ENCODE results near the gene MLF2. TPM values are rescaled to one million over a fixed set of nuclear protein-coding genes. Genes with fewer than 3 reads are reported as not detected.

MLF2 gene
- total RNA-seq, 2 experiments from 2014 or later, result 90.7 to 95.4 TPM

DNA sequence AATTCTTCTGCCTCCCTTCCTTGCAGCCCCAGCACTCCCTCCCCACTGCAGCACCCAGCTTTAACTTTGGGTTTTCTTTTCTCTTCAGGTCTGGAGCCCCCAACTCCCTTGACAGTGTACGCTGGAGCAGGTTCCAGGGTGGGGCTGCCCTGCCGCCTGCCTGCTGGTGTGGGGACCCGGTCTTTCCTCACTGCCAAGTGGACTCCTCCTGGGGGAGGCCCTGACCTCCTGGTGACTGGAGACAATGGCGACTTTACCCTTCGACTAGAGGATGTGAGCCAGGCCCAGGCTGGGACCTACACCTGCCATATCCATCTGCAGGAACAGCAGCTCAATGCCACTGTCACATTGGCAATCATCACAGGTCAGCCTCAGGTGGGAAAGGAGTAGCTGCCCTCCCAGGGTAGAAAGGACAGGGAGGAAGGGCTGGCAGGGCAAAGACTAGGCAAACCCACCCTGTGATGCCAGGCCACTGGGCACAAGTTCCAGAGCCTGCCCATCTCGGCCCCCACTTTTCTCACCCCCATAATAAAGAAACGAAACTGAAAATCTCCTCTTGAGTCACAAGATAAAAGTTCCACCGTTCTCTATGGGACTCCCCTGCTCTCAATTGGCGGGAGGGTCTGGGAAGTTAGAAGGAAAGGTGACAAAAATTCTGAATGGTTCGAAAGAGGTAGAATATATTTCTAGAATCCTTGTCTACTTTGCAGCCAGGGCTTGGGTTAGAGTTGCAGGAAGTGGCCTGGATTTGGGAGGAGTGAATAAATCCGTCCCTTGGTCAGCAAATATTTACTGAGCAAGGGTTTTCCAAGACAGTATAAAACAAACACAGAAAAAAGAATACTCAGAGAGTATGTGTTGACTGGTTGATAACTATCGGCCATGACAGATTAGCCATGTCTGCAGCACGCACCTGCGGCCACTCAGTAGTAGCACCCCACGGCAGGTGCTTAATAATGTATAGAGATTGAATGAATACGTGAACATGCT lies 22.5 kb upstream of the MLF2 start:
- POLR2A ChIA-PET, result no interaction called here
- H3K36me3 Mint-ChIP-seq (ENCODE audit: low read depth), result peaks cover 2% of the 10 kb centered on the region
- CTCF ChIA-PET, result interaction anchor here (1.2 to 14.2 kb wide), 4 partner anchors 7 to 62 kb away, joined by 3 to 120 read pairs (median 11); partner anchors contain the start of genes MLF2 and PTMS
- DNase-seq, result no peak
- H3K9me3 Mint-ChIP-seq, result no peaks in the 10 kb centered on the region
- peaks cover 75% of the 10 kb centered on the region for H3K4me1 Mint-ChIP-seq
- H3K4me3 Mint-ChIP-seq, result peak overlapping the region; percentile 50
- peak overlapping the region; percentile 65 for H3K27ac Mint-ChIP-seq
- peaks cover 5% of the 10 kb centered on the region for H3K27me3 Mint-ChIP-seq

DNA sequence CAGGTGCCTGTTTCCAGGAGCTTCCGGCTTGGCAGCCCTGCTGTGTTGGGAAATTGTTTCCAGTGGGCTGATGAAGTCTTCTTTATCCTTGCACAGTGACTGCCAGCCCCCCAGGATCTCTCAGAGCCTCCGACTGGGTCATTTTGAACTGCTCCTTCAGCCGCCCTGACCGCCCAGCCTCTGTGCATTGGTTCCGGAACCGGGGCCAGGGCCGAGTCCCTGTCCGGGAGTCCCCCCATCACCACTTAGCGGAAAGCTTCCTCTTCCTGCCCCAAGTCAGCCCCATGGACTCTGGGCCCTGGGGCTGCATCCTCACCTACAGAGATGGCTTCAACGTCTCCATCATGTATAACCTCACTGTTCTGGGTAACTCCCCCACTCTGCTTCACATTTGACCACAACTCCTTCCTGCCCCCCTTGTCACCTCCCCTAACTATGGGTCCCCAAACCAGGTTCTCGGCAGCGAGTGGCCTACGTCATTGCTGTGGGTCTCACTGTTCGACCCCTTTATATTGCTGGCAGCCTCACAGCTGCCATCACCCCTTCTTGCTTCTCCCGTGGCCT lies 21.6 kb upstream of the MLF2 start:
- peaks cover 66% of the 10 kb centered on the region for H3K4me1 Mint-ChIP-seq
- no peak for DNase-seq
- CTCF ChIA-PET, result interaction anchor here (1.1 to 14.2 kb wide), 7 partner anchors 7 to 78 kb away, joined by 3 to 120 read pairs (median 5); partner anchors contain the start of genes MLF2 and PTMS
- H3K27me3 Mint-ChIP-seq, result peaks cover 5% of the 10 kb centered on the region
- peak overlapping the region; percentile 50 for H3K4me3 Mint-ChIP-seq
- H3K36me3 Mint-ChIP-seq (ENCODE audit: low read depth), result peaks cover 2% of the 10 kb centered on the region
- H3K27ac Mint-ChIP-seq, result peak overlapping the region; percentile 65
- no peaks in the 10 kb centered on the region for H3K9me3 Mint-ChIP-seq
- POLR2A ChIA-PET, result no interaction called here

DNA sequence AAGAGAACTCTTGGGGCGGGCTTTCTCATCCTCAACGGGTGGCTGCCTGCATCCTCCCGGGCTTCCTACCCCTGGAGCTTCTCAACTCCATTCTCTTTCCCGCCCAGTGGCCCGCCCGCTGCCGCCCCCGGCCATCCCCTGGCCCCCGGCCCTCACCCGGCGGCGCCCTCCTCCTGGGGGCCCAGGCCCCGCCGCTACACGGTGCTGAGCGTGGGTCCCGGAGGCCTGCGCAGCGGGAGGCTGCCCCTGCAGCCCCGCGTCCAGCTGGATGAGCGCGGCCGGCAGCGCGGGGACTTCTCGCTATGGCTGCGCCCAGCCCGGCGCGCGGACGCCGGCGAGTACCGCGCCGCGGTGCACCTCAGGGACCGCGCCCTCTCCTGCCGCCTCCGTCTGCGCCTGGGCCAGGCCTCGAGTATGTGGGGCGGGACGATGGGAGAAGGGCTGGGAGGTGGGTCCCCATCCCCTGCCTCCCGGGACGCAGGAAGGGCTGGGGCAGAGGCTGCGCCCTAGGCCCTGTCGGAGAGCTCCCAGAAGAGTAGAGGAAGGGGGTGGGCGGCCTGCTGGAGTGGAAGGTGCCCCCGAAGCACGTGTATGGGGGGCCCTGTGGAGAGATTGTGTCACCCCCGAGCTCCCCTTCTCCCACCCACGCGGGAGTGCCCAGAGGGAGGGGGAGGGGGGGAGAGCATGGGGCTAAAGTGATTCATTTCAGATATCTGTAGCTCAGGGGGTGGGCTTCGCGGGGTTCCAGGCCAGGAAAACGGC lies 20.8 kb upstream of the MLF2 start:
- no peak for DNase-seq
- Mint-ChIP-seq H3K9me3 (no peaks in the 10 kb centered on the region), H3K4me1 (peaks cover 61% of the 10 kb centered on the region), H3K4me3 (peak overlapping the region; percentile 72), H3K27ac (peak overlapping the region; percentile 80), H3K27me3 (peaks cover 8% of the 10 kb centered on the region), H3K36me3 (ENCODE audit: low read depth) (peaks cover 2% of the 10 kb centered on the region)
- CTCF ChIA-PET, result interaction anchor here (1.1 to 14.2 kb wide), 6 partner anchors 6 to 79 kb away, joined by 3 to 120 read pairs (median 7); partner anchors contain the start of genes MLF2 and PTMS
- POLR2A ChIA-PET, result no interaction called here

DNA sequence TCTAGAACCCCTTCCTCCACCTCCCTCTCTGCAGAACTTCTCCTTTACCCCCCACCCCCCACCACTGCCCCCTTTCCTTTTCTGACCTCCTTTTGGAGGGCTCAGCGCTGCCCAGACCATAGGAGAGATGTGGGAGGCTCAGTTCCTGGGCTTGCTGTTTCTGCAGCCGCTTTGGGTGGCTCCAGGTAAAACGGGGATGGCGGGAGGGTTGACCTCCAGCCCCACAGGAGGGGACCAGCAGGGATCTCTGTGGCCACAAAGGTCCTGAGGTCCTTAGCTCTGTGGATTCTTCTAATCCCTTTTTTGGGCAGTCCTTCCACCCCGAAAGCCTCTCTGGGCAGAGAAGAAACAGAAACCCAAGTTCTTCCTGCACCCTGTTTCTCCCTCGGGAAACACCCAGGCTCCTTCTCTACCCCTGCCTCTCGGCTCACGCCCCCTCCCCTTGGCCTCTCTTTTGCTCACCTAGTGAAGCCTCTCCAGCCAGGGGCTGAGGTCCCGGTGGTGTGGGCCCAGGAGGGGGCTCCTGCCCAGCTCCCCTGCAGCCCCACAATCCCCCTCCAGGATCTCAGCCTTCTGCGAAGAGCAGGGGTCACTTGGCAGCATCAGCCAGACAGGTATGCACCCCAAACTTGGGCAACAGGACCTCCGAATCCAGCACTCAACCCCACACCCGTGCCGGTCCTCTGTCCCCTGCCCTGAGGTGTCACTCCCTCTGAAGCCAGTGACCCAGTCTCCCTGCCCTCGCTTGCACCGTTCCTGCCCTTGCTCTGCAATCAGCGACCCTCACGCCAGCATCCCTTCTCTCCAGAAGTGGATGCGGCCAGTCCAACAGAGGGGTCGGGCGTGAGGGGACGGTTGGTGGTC lies 20.0 kb upstream of the MLF2 start:
- peaks cover 15% of the 10 kb centered on the region for H3K27me3 Mint-ChIP-seq
- CTCF ChIA-PET, result interaction anchor here (0.7 to 8.8 kb wide), 5 partner anchors 10 to 80 kb away, joined by 3 to 77 read pairs (median 5); partner anchors contain the start of gene MLF2
- peak overlapping the region; percentile 72 for H3K4me3 Mint-ChIP-seq
- DNase-seq, result no peak
- no peaks in the 10 kb centered on the region for H3K9me3 Mint-ChIP-seq
- peaks cover 2% of the 10 kb centered on the region for H3K36me3 Mint-ChIP-seq (ENCODE audit: low read depth)
- POLR2A ChIA-PET, result no interaction called here
- peak overlapping the region; percentile 80 for H3K27ac Mint-ChIP-seq
- peaks cover 61% of the 10 kb centered on the region for H3K4me1 Mint-ChIP-seq

DNA sequence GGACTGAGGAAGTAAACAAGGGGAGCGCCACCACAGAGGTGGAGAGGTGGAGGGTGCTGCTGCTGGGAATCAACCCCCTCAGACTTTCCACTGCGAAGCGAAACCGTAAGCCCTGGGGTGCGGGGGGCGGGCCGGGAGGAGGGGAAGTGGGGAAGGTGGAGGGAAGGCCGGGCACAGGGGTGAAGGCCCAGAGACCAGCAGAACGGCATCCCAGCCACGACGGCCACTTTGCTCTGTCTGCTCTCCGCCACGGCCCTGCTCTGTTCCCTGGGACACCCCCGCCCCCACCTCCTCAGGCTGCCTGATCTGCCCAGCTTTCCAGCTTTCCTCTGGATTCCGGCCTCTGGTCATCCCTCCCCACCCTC lies 19.4 kb upstream of the MLF2 start, which contains the start of gene LAG3:
Gene LAG3, plus strand, starts transcription at position 190 of the 365 bp plus-strand sequence. CDS start 333 bp downstream, outside the sequence.
- peak; percentile 50 for DNase-seq
- ChIA-PET CTCF (interaction anchor here (1.0 to 8.8 kb wide), 4 partner anchors 8 to 20 kb away, joined by 3 to 77 read pairs (median 6); partner anchors contain the start of gene MLF2), POLR2A (no interaction called here)
- peaks cover 20% of the 10 kb centered on the region for H3K27me3 Mint-ChIP-seq
- peak within 1 kb of the TSS; percentile 80 for H3K27ac Mint-ChIP-seq
- H3K4me3 Mint-ChIP-seq, result peak within 1 kb of the TSS; percentile 72
- H3K36me3 Mint-ChIP-seq (ENCODE audit: low read depth), result peaks cover 2% of the 10 kb centered on the region
- H3K9me3 Mint-ChIP-seq, result no peaks in the 10 kb centered on the region
- H3K4me1 Mint-ChIP-seq, result peaks cover 66% of the 10 kb centered on the region

DNA sequence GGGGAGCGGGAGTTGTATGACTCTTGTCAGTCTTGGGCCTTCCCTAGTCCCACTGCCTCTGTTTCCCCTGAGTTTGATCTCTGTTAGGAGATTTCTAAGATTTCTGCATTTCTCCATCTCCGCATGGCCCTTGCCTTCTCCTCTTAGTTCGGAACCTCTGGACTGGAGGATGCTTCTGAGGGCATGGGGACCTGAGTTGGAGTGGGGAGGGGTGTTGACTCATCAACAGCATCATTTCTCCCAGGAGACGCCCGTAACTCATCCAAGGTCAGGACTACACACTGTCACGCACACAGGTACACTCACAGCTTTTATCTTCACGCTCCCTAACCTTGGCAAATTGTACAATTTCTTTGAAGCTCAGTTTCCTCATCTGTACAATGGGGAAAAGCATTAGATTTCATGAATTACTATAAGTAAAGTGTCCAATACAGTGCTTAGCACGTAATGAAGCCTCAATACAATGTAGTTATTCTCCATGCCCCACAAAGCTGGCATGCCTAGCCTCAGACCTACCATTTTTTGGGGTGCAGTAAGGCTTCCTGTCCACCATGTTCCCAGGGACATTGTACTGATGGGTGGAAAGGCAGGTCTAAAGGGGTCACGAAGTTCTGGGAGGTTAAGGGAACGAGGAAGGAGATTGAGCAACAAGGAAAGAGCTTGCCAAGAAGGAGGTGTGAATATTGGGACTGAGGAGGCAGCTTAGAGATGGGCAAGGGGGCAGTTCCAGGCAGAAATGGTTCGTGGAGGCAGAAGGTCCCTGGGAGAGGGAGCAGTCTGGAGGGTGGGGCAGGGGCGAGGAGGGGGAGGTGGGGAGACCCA lies 18.8 kb upstream of the MLF2 start:
- DNase-seq, result no peak
- peaks cover 24% of the 10 kb centered on the region for H3K27me3 Mint-ChIP-seq
- H3K36me3 Mint-ChIP-seq (ENCODE audit: low read depth), result peaks cover 2% of the 10 kb centered on the region

DNA sequence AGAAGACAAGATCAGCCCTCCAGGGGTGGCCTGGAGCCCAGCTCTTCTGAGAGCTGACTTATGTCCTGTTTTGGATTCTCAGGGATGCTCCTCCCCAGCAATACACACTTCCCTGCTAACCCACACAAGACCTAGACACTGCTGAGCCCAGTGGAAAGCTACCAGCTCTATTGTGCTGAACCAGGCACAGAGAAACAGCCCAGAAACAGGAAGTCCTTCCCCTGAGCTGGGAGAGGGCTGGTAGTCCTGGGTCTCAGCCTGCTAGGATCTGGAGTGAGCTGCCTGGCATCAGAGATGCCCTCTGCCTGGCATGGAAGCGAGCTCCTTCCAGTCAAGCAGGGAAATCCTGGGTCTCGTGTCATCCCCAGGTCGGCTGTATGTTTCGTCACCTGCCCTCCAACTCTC lies 18.2 kb upstream of the MLF2 start:
- Mint-ChIP-seq H3K4me3 (no peak overlapping the region), H3K27me3 (peaks cover 23% of the 10 kb centered on the region), H3K36me3 (ENCODE audit: low read depth) (peaks cover under 1% of the 10 kb centered on the region), H3K27ac (no peak overlapping the region), H3K9me3 (no peaks in the 10 kb centered on the region), H3K4me1 (peaks cover 68% of the 10 kb centered on the region)
- POLR2A ChIA-PET, result interaction anchor here (0.7 kb wide), 1 partner anchor 9 kb away, joined by 7 read pairs; no protein-coding TSS in a partner anchor
- no peak for DNase-seq
- CTCF ChIA-PET, result interaction anchor here (0.8 to 8.8 kb wide), 9 partner anchors 9 to 58 kb away, joined by 3 to 77 read pairs (median 5); partner anchors contain the start of genes CD4, COPS7A and MLF2

More for the DNA sequence above, 18.8 kb upstream of the MLF2 start:
- Mint-ChIP-seq H3K9me3 (no peaks in the 10 kb centered on the region), H3K4me3 (peak overlapping the region; percentile 56), H3K27ac (peak overlapping the region; percentile 80), H3K4me1 (peaks cover 70% of the 10 kb centered on the region)
- ChIA-PET POLR2A (interaction anchor here (0.6 kb wide), 1 partner anchor 234 kb away, joined by 3 read pairs; no protein-coding TSS in a partner anchor), CTCF (interaction anchor here (0.6 to 8.8 kb wide), 9 partner anchors 8 to 176 kb away, joined by 3 to 77 read pairs (median 5); partner anchors contain the start of genes CD4 and MLF2)

DNA sequence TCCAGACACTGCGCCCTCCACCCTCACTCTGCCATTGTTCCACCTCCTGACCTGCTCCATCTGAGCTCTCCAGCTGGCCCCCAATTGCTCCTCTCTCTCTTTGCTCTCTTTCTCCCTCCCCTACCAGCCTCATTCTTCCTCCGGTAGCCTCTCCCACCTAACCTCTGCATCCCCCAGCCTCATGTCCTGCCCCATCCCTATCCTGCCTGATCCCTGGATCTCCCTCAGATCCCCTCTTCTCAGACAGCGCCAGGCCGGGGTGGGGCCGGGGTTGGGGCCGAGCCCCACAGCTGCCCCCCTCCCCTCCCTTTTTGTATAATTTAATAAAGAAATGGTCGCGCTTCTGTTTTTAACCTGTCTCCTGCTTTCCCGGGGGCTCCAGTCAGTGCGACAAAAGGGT lies 17.7 kb upstream of the MLF2 start:
- POLR2A ChIA-PET, result interaction anchor here (0.7 kb wide), 1 partner anchor 9 kb away, joined by 7 read pairs; no protein-coding TSS in a partner anchor
- Mint-ChIP-seq H3K36me3 (ENCODE audit: low read depth) (no peaks in the 10 kb centered on the region), H3K27me3 (peaks cover 27% of the 10 kb centered on the region), H3K4me3 (no peak overlapping the region), H3K9me3 (no peaks in the 10 kb centered on the region), H3K4me1 (peaks cover 69% of the 10 kb centered on the region), H3K27ac (no peak overlapping the region)
- DNase-seq, result no peak
- CTCF ChIA-PET, result interaction anchor here (0.8 to 8.8 kb wide), 8 partner anchors 10 to 58 kb away, joined by 3 to 77 read pairs (median 4); partner anchors contain the start of genes CD4, COPS7A and MLF2

DNA sequence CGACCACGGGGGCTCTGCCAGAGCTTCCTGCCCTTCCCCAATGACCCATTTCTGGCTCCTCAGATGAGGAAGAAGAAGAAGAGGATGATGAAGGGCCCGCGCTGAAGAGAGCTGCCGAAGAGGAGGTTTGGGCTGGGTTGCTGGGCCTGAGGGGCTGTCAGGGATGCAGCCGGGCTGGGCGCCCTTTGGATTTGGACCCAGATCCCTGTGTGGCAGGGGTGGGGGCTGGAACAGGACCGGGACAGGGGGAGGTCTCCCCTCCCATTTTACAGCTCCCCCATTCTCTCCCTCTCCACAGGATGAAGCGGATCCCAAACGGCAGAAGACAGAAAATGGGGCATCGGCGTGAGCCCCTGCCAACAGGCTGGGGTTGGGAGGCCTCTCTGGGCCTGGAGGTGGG lies 17.2 kb upstream of the MLF2 start:
- peaks cover 69% of the 10 kb centered on the region for H3K4me1 Mint-ChIP-seq
- no peak for DNase-seq
- H3K9me3 Mint-ChIP-seq, result no peaks in the 10 kb centered on the region
- no peak overlapping the region for H3K4me3 Mint-ChIP-seq
- CTCF ChIA-PET, result interaction anchor here (1.1 to 8.8 kb wide), 5 partner anchors 11 to 92 kb away, joined by 3 to 120 read pairs (median 7); partner anchors contain the start of genes CD4 and MLF2
- POLR2A ChIA-PET, result no interaction called here
- peaks cover 2% of the 10 kb centered on the region for H3K36me3 Mint-ChIP-seq (ENCODE audit: low read depth)
- H3K27ac Mint-ChIP-seq, result no peak overlapping the region
- peaks cover 32% of the 10 kb centered on the region for H3K27me3 Mint-ChIP-seq

DNA sequence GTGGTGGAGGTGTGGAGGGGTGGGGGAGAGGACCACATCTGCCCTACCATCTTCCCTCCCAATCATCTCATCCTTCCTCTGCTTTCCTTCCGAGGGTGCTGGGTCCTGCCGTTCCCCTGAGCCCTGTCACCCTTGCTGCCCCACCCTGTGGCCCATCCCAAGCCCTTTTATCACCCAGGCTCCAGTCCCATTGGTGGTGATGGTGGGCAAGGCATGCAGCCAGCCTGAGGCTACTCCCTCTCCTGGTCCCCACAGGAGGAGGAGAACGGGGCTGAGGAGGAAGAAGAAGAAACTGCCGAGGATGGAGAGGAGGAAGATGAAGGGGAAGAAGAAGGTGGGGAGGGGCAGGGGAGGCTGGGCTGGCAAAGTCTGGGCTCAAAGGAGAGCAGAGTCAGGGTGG lies 16.7 kb upstream of the MLF2 start:
- no peaks in the 10 kb centered on the region for H3K9me3 Mint-ChIP-seq
- DNase-seq, result no peak
- H3K27me3 Mint-ChIP-seq, result peaks cover 34% of the 10 kb centered on the region
- peaks cover 67% of the 10 kb centered on the region for H3K4me1 Mint-ChIP-seq
- ChIA-PET POLR2A (no interaction called here), CTCF (interaction anchor here (0.5 to 8.8 kb wide), 10 partner anchors 10 to 180 kb away, joined by 3 to 120 read pairs (median 4); partner anchors contain the start of genes CD4 and MLF2)
- peaks cover 3% of the 10 kb centered on the region for H3K36me3 Mint-ChIP-seq (ENCODE audit: low read depth)
- no peak overlapping the region for H3K4me3 Mint-ChIP-seq
- no peak overlapping the region for H3K27ac Mint-ChIP-seq
